Breast epithelium (tissue), 3 donors: ENCODE results near the gene FYN.

Experiments used
- CTCF ChIP-seq, 3 donors: fragments of 450-650 bp; IDR thresholded peaks; one replicate each; pipeline ENCODE4 v1.5.1; 2016 to 2017; ENCODE audit warnings: antibody characterized with exemption in 3 of 3, mild to moderate bottlenecking in 3 of 3, moderate library complexity in 3 of 3
- POLR2A ChIP-seq: fragments of 450-650 bp; IDR thresholded peaks from one replicate; pipeline ENCODE4 v1.6.1; 2016; ENCODE audit warnings: antibody characterized with exemption, mild to moderate bottlenecking, moderate library complexity
- POLR2AphosphoS5 ChIP-seq, 3 donors: sonication (generic); formaldehyde crosslinking; IDR thresholded peaks; one replicate each; pipeline ENCODE4 v1.6.1; 2017; ENCODE audit warnings: antibody characterized with exemption in 3 of 3

DNA sequence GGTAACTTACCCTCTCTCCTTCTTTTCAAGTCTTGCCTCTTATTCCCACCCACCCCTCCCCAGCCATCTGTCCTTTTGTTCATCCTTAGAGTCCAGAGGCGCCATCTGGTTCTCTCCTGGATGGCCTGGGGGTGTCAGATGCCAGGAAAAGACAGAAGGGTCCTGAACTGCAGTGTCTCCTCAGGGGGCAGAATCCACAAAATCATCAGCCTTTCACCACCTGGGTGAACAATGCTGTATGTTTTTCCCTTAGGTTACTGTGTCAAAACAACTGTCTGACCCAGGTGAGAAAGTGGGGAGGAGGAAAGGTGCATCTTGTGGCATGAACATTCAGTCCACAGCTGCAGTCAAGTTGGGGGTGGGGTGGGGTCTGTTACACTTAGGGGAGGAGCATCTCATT is 47.9 kb upstream of the FYN start:
- TF ChIP-seq POLR2A (no peak), CTCF (IDR thresholded peaks at IDR 0.05) (no peak), POLR2AphosphoS5 (IDR thresholded peaks at IDR 0.05) (no peak)
